Loucy (cell line): ENCODE data around the gene OR11H6.

Source experiments
- CTCF ChIP-seq: fragments of 200-600 bp; sonication (generic); conservative IDR thresholded peaks from 2 replicates; pipeline ENCODE4 v1.5.1; 2014; ENCODE audit warnings: mild to moderate bottlenecking, antibody characterized with exemption, low read length
- EZH2phosphoT487 ChIP-seq: fragments of 200-600 bp; IDR thresholded peaks from 2 replicates; pipeline ENCODE4 v1.6.1; 2018; ENCODE audit warnings: antibody characterized with exemption, mild to moderate bottlenecking, moderate library complexity, borderline replicate concordance

GRCh38 chr14:20179880-20180279 lies 43.6 kb upstream of the OR11H6 start:
- TF ChIP-seq CTCF (no peak), EZH2phosphoT487 (no peak)
